Liver (tissue), 9 donors: ENCODE results near the gene SUPT4H1. TPM values are rescaled to one million over a fixed set of nuclear protein-coding genes. Genes with fewer than 3 reads are reported as not detected.

Experiments
- DNase-seq: peaks from one replicate; pipeline ENCODE4 v3.0.0-alpha.2; 2017; ENCODE audit warnings: low spot score
- H3K27ac ChIP-seq, 2 donors: one replicate each; pipeline ENCODE4 v1.7.0; 2013; ENCODE audit warnings: inconsistent platforms in 2 of 2, low read length in 2 of 2, control low read depth in 1 of 2, low read depth in 1 of 2, mild to moderate bottlenecking in 1 of 2
- H3K27me3 ChIP-seq, 4 donors: one replicate each; pipeline versions ENCODE4 v1.6.1 to v1.7.0; 2013; ENCODE audit warnings: low read length in 3 of 4, inconsistent platforms in 1 of 4, mild to moderate bottlenecking in 1 of 4, moderate library complexity in 1 of 4; ENCODE audit not compliant: control insufficient read depth in 4 of 4, insufficient read depth in 4 of 4
- H3K36me3 ChIP-seq, 4 donors: one replicate each; pipeline versions ENCODE4 v1.6.1 to v1.7.0; 2013; ENCODE audit warnings: low read length in 3 of 4, mild to moderate bottlenecking in 3 of 4, low read depth in 1 of 4, moderate library complexity in 1 of 4; ENCODE audit not compliant: control insufficient read depth in 4 of 4, insufficient read depth in 3 of 4
- H3K4me1 ChIP-seq, 4 donors: one replicate each; pipeline versions ENCODE4 v1.6.1 to v1.7.0; 2013; ENCODE audit warnings: low read length in 3 of 4, mild to moderate bottlenecking in 3 of 4, moderate library complexity in 1 of 4; ENCODE audit not compliant: control insufficient read depth in 4 of 4, insufficient read depth in 4 of 4
- H3K4me3 ChIP-seq, 3 donors: one replicate each; pipeline versions ENCODE4 v1.6.1 to v1.7.0; 2013; ENCODE audit warnings: low read length in 3 of 3, control low read depth in 1 of 3, low read depth in 1 of 3, mild to moderate bottlenecking in 1 of 3
- H3K9ac ChIP-seq, 2 donors: one replicate each; pipeline ENCODE4 v1.7.0; 2013; ENCODE audit warnings: low read length in 2 of 2, mild to moderate bottlenecking in 2 of 2, moderate library complexity in 2 of 2, control low read depth in 1 of 2, low read depth in 1 of 2
- H3K9me3 ChIP-seq, 4 donors: one replicate each; pipeline versions ENCODE4 v1.6.1 to v1.7.0; 2013; ENCODE audit warnings: low read length in 3 of 4; ENCODE audit not compliant: control insufficient read depth in 4 of 4
- FOXA1 ChIP-seq: IDR thresholded peaks from 2 replicates; pipeline ENCODE4 v1.6.1; 2016; ENCODE audit warnings: antibody characterized with exemption
- FOXA2 ChIP-seq: IDR thresholded peaks from 2 replicates; pipeline ENCODE4 v1.6.1; 2016; ENCODE audit warnings: antibody characterized with exemption
- GABPA ChIP-seq, 2 donors: IDR thresholded peaks in 1 of 2; conservative IDR thresholded peaks in 1 of 2; 2 replicates each; pipeline ENCODE4 v1.6.1; 2016; ENCODE audit warnings: antibody characterized with exemption in 2 of 2, mild to moderate bottlenecking in 1 of 2, moderate library complexity in 1 of 2
- HNF4A ChIP-seq, 2 donors: conservative IDR thresholded peaks; 2 replicates each; pipeline ENCODE4 v1.6.1; 2016; ENCODE audit warnings: antibody characterized with exemption in 2 of 2, mild to moderate bottlenecking in 2 of 2
- HNF4G ChIP-seq: IDR thresholded peaks from 2 replicates; pipeline ENCODE4 v1.6.1; 2016; ENCODE audit warnings: antibody characterized with exemption
- JUND ChIP-seq, 2 donors: IDR thresholded peaks; 2 replicates each; pipeline ENCODE4 v1.6.1; 2016; ENCODE audit warnings: antibody characterized with exemption in 2 of 2
- NR2F2 ChIP-seq: IDR thresholded peaks from 2 replicates; pipeline ENCODE4 v1.6.1; 2016; ENCODE audit warnings: antibody characterized with exemption
- RAD21 ChIP-seq, 2 donors: IDR thresholded peaks; 2 replicates each; pipeline ENCODE4 v1.6.1; 2016; ENCODE audit warnings: antibody characterized with exemption in 2 of 2, mild to moderate bottlenecking in 2 of 2
- RXRA ChIP-seq, 2 donors: IDR thresholded peaks; 2 replicates each; pipeline ENCODE4 v1.6.1; 2017 to 2018; ENCODE audit warnings: antibody characterized with exemption in 2 of 2, mild to moderate bottlenecking in 1 of 2
- SP1 ChIP-seq: IDR thresholded peaks from 2 replicates; pipeline ENCODE4 v1.6.1; 2018; ENCODE audit warnings: antibody characterized with exemption, mild to moderate bottlenecking
- TAF1 ChIP-seq: conservative IDR thresholded peaks from 2 replicates; pipeline ENCODE4 v1.6.1; 2016; ENCODE audit warnings: antibody characterized with exemption, mild to moderate bottlenecking
- WGBS: extraction: QIAGEN DNeasy Blood & Tissue Kit; methylation state at CpG from one replicate; pipeline ENCODE4 v1.1.7; 2013; 5-methylcytosine and 5-hydroxymethylcytosine counted together
- polyA plus RNA-seq, 2 donors: library from polyadenylated mRNA; stranded (reverse) in 1 of 2; unstranded in 1 of 2; fragments of 200-250 nt in 1 of 2; fragments of >200 nt in 1 of 2; fragmentation: Nextera tagmentation in 1 of 2; extraction: Ambion mirVana in 1 of 2; gene quantifications; one replicate each; pipeline versions ENCODE4 v1.2.1 to v1.2.3, GENCODE V29; 2013 to 2015
- total RNA-seq, 2 donors: library from RNA; depleted of rRNA; stranded (reverse); fragments of >200 nt; gene quantifications; one replicate each; pipeline ENCODE4 v1.2.3, GENCODE V29; 2014
- TF ChIP-seq, protein P1 (sequence below): IDR thresholded peaks from 2 replicates; pipeline ENCODE4 v1.6.1; 2016; ENCODE audit warnings: antibody characterized with exemption
- TF ChIP-seq, protein P2 (sequence below): IDR thresholded peaks from 2 replicates; pipeline ENCODE4 v1.6.1; 2016; ENCODE audit warnings: antibody characterized with exemption
- TF ChIP-seq, protein P3 (sequence below): fragments of 150-350 bp; IDR thresholded peaks from 2 replicates; pipeline ENCODE4 v1.5.1; 2017; ENCODE audit warnings: improper control_type of control experiment, low read depth, low read length; ENCODE audit not compliant: missing input control
- TF ChIP-seq, protein P4 (sequence below): IDR thresholded peaks from 2 replicates; pipeline ENCODE4 v1.6.1; 2016; ENCODE audit warnings: antibody characterized with exemption, mild to moderate bottlenecking
- donor health status: healthy.
- donor health status: healthy.
- donor health status: healthy.
- donor health status: healthy.
- donor health status: healthy.

SUPT4H1 gene
- total and polyA plus RNA-seq, 4 donors, result 23.3 to 59.1 (median 40.4) TPM

DNA sequence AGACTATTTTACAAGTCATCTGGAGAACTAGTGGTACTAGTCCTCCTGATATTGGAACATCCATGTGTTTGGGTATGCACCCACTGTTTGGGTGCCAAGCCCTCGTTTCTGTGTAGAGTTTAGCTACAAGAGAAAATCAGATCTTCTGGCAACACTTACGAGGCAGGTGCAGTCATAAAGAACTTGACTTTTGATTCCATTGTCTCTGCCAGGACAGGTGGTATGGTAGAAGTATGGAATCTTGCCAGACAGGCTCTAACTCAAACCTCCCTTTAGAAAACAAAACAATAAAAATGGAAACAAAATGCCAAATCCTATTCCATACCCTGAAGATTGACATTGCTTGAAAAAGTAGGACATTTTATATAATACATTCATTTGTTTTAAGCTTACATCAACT, 49.3 kb upstream of the SUPT4H1 start:
- Histone ChIP-seq H3K4me1 (peaks cover 0 to 9% (median 2%) of the 10 kb centered on the region in 4 donors), H3K36me3 (peaks cover 0 to 4% (median 2%) of the 10 kb centered on the region in 4 donors), H3K4me3 (no peak overlapping the region), H3K27me3 (no peaks in the 10 kb centered on the region), H3K9me3 (no peaks in the 10 kb centered on the region), H3K27ac (no peak overlapping the region), H3K9ac (no peak overlapping the region)
- TF ChIP-seq HNF4A (conservative IDR thresholded peaks at IDR 0.05) (no peak), FOXA2 (no peak)
- WGBS, result 68% methylated on average over 2 of the region's 2 CpGs
- DNase-seq, result no peak

DNA sequence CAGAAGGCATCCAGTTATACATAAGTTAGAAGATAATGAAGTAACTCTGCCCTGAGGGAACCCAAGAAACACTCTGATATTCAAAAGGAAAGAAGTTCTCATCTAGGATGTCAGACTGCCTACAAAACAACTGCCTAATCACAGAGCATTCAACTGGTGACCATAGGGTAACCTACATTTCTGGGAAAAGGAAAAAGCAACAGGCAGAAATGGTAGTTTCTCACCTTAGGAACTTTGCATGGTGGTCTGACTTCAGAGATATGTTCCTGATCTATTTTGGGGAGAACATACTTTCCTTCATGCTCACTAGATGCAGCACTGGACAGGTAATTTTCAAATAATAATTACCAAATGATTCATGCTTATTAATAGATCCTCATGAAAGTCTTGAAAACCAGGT, 48.8 kb upstream of the SUPT4H1 start:
- Histone ChIP-seq H3K9ac (no peak overlapping the region), H3K4me1 (peaks cover 0 to 9% (median 3%) of the 10 kb centered on the region in 4 donors), H3K27me3 (no peaks in the 10 kb centered on the region), H3K36me3 (peaks cover 0 to 4% (median 2%) of the 10 kb centered on the region in 4 donors), H3K4me3 (no peak overlapping the region), H3K9me3 (no peaks in the 10 kb centered on the region), H3K27ac (no peak overlapping the region)
- TF ChIP-seq HNF4G (no peak), RXRA (IDR thresholded peaks at IDR 0.05) (no peak), NR2F2 (no peak), GABPA (IDR thresholded peaks at IDR 0.05 in 1 of 2, conservative IDR thresholded peaks at IDR 0.05 in 1 of 2) (no peak), JUND (IDR thresholded peaks at IDR 0.05) (no peak)
- TF ChIP-seq, protein P1, sequence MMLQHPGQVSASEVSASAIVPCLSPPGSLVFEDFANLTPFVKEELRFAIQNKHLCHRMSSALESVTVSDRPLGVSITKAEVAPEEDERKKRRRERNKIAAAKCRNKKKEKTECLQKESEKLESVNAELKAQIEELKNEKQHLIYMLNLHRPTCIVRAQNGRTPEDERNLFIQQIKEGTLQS, result no peak
- TF ChIP-seq, protein P2, sequence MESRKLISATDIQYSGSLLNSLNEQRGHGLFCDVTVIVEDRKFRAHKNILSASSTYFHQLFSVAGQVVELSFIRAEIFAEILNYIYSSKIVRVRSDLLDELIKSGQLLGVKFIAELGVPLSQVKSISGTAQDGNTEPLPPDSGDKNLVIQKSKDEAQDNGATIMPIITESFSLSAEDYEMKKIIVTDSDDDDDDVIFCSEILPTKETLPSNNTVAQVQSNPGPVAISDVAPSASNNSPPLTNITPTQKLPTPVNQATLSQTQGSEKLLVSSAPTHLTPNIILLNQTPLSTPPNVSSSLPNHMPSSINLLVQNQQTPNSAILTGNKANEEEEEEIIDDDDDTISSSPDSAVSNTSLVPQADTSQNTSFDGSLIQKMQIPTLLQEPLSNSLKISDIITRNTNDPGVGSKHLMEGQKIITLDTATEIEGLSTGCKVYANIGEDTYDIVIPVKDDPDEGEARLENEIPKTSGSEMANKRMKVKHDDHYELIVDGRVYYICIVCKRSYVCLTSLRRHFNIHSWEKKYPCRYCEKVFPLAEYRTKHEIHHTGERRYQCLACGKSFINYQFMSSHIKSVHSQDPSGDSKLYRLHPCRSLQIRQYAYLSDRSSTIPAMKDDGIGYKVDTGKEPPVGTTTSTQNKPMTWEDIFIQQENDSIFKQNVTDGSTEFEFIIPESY, result no peak
- TF ChIP-seq, protein P3, sequence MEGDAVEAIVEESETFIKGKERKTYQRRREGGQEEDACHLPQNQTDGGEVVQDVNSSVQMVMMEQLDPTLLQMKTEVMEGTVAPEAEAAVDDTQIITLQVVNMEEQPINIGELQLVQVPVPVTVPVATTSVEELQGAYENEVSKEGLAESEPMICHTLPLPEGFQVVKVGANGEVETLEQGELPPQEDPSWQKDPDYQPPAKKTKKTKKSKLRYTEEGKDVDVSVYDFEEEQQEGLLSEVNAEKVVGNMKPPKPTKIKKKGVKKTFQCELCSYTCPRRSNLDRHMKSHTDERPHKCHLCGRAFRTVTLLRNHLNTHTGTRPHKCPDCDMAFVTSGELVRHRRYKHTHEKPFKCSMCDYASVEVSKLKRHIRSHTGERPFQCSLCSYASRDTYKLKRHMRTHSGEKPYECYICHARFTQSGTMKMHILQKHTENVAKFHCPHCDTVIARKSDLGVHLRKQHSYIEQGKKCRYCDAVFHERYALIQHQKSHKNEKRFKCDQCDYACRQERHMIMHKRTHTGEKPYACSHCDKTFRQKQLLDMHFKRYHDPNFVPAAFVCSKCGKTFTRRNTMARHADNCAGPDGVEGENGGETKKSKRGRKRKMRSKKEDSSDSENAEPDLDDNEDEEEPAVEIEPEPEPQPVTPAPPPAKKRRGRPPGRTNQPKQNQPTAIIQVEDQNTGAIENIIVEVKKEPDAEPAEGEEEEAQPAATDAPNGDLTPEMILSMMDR, result no peak
- DNase-seq, result no peak

DNA sequence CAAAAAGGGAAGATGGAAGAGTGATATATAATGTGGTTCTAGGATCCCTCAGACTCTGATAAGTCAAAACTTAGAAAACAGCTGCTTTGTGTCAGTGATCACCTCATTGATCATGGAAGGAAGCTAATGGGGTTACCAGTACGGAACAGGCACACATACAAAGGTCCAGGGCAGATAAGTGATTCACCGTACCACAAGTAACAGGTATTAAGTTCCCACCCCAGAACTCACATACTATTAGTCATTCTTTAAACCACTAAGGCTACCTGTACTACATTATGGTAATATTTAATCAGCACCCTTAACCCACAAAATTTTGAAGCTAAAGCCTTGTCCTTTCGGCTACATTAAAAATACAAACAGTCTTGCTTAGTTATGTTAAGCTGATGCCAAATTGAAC, 48.0 kb upstream of the SUPT4H1 start:
- no peak overlapping the region for H3K27ac ChIP-seq
- peaks cover 0 to 4% (median 2%) of the 10 kb centered on the region in 4 donors for H3K36me3 ChIP-seq
- 87% methylated on average over 3 of the region's 3 CpGs for WGBS
- H3K4me1 ChIP-seq, result peaks cover 0 to 6% (median 3%) of the 10 kb centered on the region in 4 donors
- H3K9me3 ChIP-seq, result no peaks in the 10 kb centered on the region
- no peak overlapping the region for H3K9ac ChIP-seq
- no peak overlapping the region for H3K4me3 ChIP-seq
- no peaks in the 10 kb centered on the region for H3K27me3 ChIP-seq
- DNase-seq, result no peak
- TF ChIP-seq JUND (IDR thresholded peaks at IDR 0.05) (no peak), RAD21 (IDR thresholded peaks at IDR 0.05) (no peak), FOXA2 (no peak), HNF4A (conservative IDR thresholded peaks at IDR 0.05) (no peak), SP1 (no peak), HNF4G (no peak), TAF1 (no peak), FOXA1 (no peak)
- TF ChIP-seq, protein P4, sequence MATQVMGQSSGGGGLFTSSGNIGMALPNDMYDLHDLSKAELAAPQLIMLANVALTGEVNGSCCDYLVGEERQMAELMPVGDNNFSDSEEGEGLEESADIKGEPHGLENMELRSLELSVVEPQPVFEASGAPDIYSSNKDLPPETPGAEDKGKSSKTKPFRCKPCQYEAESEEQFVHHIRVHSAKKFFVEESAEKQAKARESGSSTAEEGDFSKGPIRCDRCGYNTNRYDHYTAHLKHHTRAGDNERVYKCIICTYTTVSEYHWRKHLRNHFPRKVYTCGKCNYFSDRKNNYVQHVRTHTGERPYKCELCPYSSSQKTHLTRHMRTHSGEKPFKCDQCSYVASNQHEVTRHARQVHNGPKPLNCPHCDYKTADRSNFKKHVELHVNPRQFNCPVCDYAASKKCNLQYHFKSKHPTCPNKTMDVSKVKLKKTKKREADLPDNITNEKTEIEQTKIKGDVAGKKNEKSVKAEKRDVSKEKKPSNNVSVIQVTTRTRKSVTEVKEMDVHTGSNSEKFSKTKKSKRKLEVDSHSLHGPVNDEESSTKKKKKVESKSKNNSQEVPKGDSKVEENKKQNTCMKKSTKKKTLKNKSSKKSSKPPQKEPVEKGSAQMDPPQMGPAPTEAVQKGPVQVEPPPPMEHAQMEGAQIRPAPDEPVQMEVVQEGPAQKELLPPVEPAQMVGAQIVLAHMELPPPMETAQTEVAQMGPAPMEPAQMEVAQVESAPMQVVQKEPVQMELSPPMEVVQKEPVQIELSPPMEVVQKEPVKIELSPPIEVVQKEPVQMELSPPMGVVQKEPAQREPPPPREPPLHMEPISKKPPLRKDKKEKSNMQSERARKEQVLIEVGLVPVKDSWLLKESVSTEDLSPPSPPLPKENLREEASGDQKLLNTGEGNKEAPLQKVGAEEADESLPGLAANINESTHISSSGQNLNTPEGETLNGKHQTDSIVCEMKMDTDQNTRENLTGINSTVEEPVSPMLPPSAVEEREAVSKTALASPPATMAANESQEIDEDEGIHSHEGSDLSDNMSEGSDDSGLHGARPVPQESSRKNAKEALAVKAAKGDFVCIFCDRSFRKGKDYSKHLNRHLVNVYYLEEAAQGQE, result no peak
- TF ChIP-seq, protein P3, result no peak
- TF ChIP-seq, protein P2, result no peak
